HepG2 (cell line): ENCODE results near the gene PARM1. TPM values are rescaled to one million over a fixed set of nuclear protein-coding genes. Genes with fewer than 3 reads are reported as not detected.

Source experiments
- ATAC-seq: fragments of 200-7000 bp; cut with Tn5 transposase; 3 replicates; pipeline ENCODE4 v1.9.1; 2020; ENCODE audit warnings: mild to moderate bottlenecking, moderate library complexity
- BruUV-seq: library from RNA; stranded (reverse); fragments of 400-500 nt; replicated peaks from 2 replicates; lab custom pipeline; 2021; lab: Mats Ljungman, UMichigan
- CTCF ChIA-PET: fragments of 300-600 bp; formaldehyde crosslinking; extraction: SDS; loops from one replicate; lab custom pipeline; 2021; ENCODE audit warnings: low total read pairs, inconsistent platforms, low intra/inter-chr PET ratio; lab: Yijun Ruan, JAX
- POLR2A ChIA-PET: fragments of 350-600 bp; sonication (Branson Sonifier 250); formaldehyde crosslinking; loops from one replicate; lab custom pipeline; 2020; ENCODE audit warnings: antibody characterized with exemption, inconsistent platforms; lab: Yijun Ruan, JAX
- DNase-seq: peaks from one replicate; pipeline ENCODE4 v3.0.0-alpha.2; 2015; ENCODE audit warnings: low spot score
- FAIRE-seq: peaks from 3 replicates; lab custom pipeline; 2011; peaks lifted over from hg19 to GRCh38; lab: Jason Lieb, UNC
- H2AFZ ChIP-seq: one replicate; pipeline ENCODE4 v1.6.1; 2011; ENCODE audit warnings: low read length, inconsistent platforms
- H3K27ac ChIP-seq: fragments of 300-600 bp; 3 replicates; pipeline ENCODE4 v1.8.0; 2011; ENCODE audit warnings: mixed run types, mild to moderate bottlenecking, mixed read lengths, low read length, inconsistent platforms; ENCODE audit not compliant: insufficient read depth; ENCODE audit errors: extremely low read length
- H3K27me3 ChIP-seq, 2 experiments: fragments of 200-600 bp in 1 of 2; 2 replicates in 1 of 2; 3 replicates in 1 of 2; pipeline versions ENCODE4 v1.6.0 to v1.8.0; 2011; ENCODE audit warnings: low read length in 2 of 2, mild to moderate bottlenecking in 2 of 2, moderate library complexity in 2 of 2, inconsistent platforms in 1 of 2; ENCODE audit not compliant: insufficient read depth in 2 of 2, control insufficient read depth in 1 of 2
- H3K36me3 ChIP-seq, 2 experiments: fragments of 200-600 bp in 1 of 2; replicated peaks in 1 of 2; 2 replicates in 1 of 2; 3 replicates in 1 of 2; pipeline versions ENCODE4 v1.5.1 to v1.8.0; 2011; ENCODE audit warnings: low read length in 2 of 2, inconsistent platforms in 1 of 2; ENCODE audit not compliant: insufficient read depth in 2 of 2, control insufficient read depth in 1 of 2
- H3K4me1 ChIP-seq: 2 replicates; pipeline ENCODE4 v1.5.1; 2012; ENCODE audit warnings: low read length, inconsistent platforms; ENCODE audit not compliant: insufficient read depth
- H3K4me2 ChIP-seq: 2 replicates; pipeline ENCODE4 v1.6.0; 2011; ENCODE audit warnings: low read depth, low read length, inconsistent platforms
- H3K4me3 ChIP-seq, 3 experiments: fragments of 200-600 bp in 1 of 3; sonication (generic), shearing (Covaris generic) in 1 of 3; replicated peaks in 1 of 3; 2 replicates each; pipeline ENCODE4 v1.5.1; 2011 to 2016; ENCODE audit warnings: low read length in 3 of 3, inconsistent platforms in 2 of 3, low read depth in 2 of 3, mild to moderate bottlenecking in 2 of 3, control low read depth in 1 of 3, mixed read lengths in 1 of 3; ENCODE audit not compliant: insufficient read depth in 1 of 3
- H3K79me2 ChIP-seq: one replicate; pipeline ENCODE4 v1.6.1; 2011; ENCODE audit warnings: low read length, inconsistent platforms; ENCODE audit not compliant: insufficient read depth
- H3K9ac ChIP-seq: 2 replicates; pipeline ENCODE4 v1.6.0; 2011; ENCODE audit warnings: mild to moderate bottlenecking, low read depth, low read length, inconsistent platforms; ENCODE audit not compliant: insufficient read depth
- H3K9me3 ChIP-seq: 2 replicates; pipeline ENCODE4 v1.5.1; 2012; ENCODE audit warnings: mild to moderate bottlenecking, low read length
- H4K20me1 ChIP-seq: 2 replicates; pipeline ENCODE4 v1.6.0; 2011; ENCODE audit warnings: inconsistent platforms, mild to moderate bottlenecking, low read length, moderate library complexity; ENCODE audit not compliant: insufficient read depth
- ASH2L ChIP-seq: fragments of 300-600, 200-600 bp; sonication (generic); IDR thresholded peaks from 2 replicates; pipeline ENCODE4 v1.7.0; 2017; ENCODE audit warnings: low read depth, mild to moderate bottlenecking, moderate library complexity, mixed read lengths, low read length; ENCODE audit not compliant: insufficient read length
- GPN1 ChIP-seq: sonication (generic); formaldehyde crosslinking; IDR thresholded peaks from 2 replicates; pipeline ENCODE4 v1.5.1; 2020; ENCODE audit warnings: missing genetic modification reagents, borderline replicate concordance
- HINFP ChIP-seq: sonication (generic); formaldehyde crosslinking; IDR thresholded peaks from 2 replicates; pipeline ENCODE4 v1.4.0; 2020; ENCODE audit warnings: low read depth, mild to moderate bottlenecking, missing genetic modification reagents
- PLRG1 ChIP-seq: fragments of 450-650 bp; conservative IDR thresholded peaks from 2 replicates; pipeline ENCODE4 v1.6.1; 2016
- ZNF713 ChIP-seq: sonication (generic); formaldehyde crosslinking; IDR thresholded peaks from 2 replicates; pipeline ENCODE4 v1.4.0; 2020; ENCODE audit warnings: mild to moderate bottlenecking, missing genetic modification reagents
- WGBS: methylation state at CpG from one replicate; pipeline ENCODE4 v1.1.6; 2017; ENCODE audit warnings: low lambda C conversion rate; 5-methylcytosine and 5-hydroxymethylcytosine counted together
- in situ Hi-C: cut with HindIII; loops from 2 replicates; pipeline ENCODE4 v1.10.0; 2017; ENCODE audit warnings: low pct_unique_long_range_greater_than_20kb; ENCODE audit not compliant: extremely low pct_ligation_motif_present
- intact Hi-C: fragments of 100-400 bp; cut with micrococcal nuclease; formaldehyde crosslinking; loops from one replicate; pipeline ENCODE4 v1.10.0; 2022; ENCODE audit not compliant: unreplicated experiment
- polyA plus RNA-seq, 8 experiments: library from polyadenylated mRNA; depleted of rRNA in 3 of 8; stranded (reverse) in 7 of 8; unstranded in 1 of 8; fragments of >200 nt; fragmentation: Illumina TruSeq in 4 of 8; extraction: Trizol in 4 of 8; gene quantifications; 2 replicates each; pipeline versions ENCODE4 v1.2.1 to v1.2.3, GENCODE V29; 2011 to 2016; ENCODE audit warnings: low read depth in 4 of 8, missing spikeins in 1 of 8, mixed read lengths in 1 of 8; ENCODE audit not compliant: insufficient read depth in 1 of 8
- total RNA-seq, 5 experiments: library from RNA; depleted of rRNA; stranded (reverse); fragments of >200 nt; fragmentation: Illumina TruSeq; extraction: Trizol; gene quantifications; 2 replicates each; pipeline ENCODE4 v1.2.3, GENCODE V29; 2016; ENCODE audit warnings: low read depth in 1 of 5
- TF ChIP-seq, protein P1 (sequence below): IDR thresholded peaks from 2 replicates; pipeline ENCODE4 v1.6.1; 2016
- TF ChIP-seq, protein P2 (sequence below): sonication (generic); formaldehyde crosslinking; IDR thresholded peaks from 2 replicates; pipeline ENCODE4 v1.4.0; 2020; ENCODE audit warnings: missing genetic modification reagents, borderline replicate concordance

Gene PARM1
- total and polyA plus RNA-seq, 2 of the 13 experiments (the other 11 are each of a cell fraction or from before 2014, with no cell fraction given), result not detected

DNA sequence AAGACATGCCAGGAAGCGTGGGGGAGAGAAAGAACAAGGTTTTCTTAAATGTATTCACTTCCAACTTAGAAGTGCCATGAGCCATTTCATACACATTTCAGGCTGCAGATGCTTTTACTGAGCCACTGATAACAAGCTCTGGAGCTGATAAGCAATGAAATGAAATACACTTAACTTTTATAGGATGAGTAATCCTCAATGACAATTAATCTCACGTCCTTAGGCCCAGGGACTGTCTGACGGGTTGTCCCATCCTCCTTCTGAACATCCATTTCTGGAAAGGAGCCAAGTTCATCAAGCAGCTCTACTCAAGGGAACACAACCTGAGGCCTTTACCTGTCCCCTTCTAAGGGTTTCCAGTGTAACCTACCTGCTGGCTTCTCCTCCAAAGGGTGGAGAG is 121.2 kb downstream of the PARM1 start (continued):
- TF ChIP-seq, protein P1, sequence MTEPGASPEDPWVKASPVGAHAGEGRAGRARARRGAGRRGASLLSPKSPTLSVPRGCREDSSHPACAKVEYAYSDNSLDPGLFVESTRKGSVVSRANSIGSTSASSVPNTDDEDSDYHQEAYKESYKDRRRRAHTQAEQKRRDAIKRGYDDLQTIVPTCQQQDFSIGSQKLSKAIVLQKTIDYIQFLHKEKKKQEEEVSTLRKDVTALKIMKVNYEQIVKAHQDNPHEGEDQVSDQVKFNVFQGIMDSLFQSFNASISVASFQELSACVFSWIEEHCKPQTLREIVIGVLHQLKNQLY, result no peak

DNA sequence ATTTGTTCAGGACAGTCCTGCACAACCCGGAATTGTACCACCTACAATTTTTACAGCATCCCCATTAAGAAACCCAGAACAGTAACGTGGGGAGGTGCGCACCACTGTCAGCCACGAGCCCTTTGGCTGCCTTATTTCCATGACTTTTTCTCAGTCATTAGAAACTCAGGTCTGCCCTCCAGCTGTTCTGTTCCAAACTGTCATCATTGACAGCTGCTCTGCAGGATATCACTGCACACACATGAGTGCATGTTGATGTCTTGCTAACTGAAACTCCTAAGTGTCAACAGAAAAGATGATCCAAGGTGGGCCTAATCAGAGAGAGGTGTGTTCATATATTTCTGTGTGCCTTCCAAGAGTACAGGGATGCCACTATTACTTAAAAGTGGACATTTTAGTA is 123.4 kb downstream of the PARM1 start:
- H3K36me3 ChIP-seq, result no peaks in the 10 kb centered on the region
- no peak for DNase-seq

More for the DNA sequence above, 123.4 kb downstream of the PARM1 start:
- in situ Hi-C loops (no loop called here), intact Hi-C loops (no loop called here)
- Histone ChIP-seq H3K4me3 (no peak overlapping the region), H2AFZ (no peak overlapping the region), H3K9me3 (no peaks in the 10 kb centered on the region), H3K9ac (no peak overlapping the region), H3K4me2 (no peak overlapping the region), H3K27me3 (no peaks in the 10 kb centered on the region), H3K27ac (no peak overlapping the region), H3K4me1 (no peaks in the 10 kb centered on the region), H3K79me2 (no peaks in the 10 kb centered on the region), H4K20me1 (no peaks in the 10 kb centered on the region)
- 14% methylated on average over 4 of the region's 4 CpGs for WGBS
- no TSS peak for BruUV-seq
- ATAC-seq, result no peak
- ChIA-PET CTCF (no interaction called here), POLR2A (no interaction called here)
- no peak for TF ChIP-seq HINFP (CRISPR knock-in tag)
- no peak for TF ChIP-seq ZNF713 (CRISPR knock-in tag)
- TF ChIP-seq, protein P2, sequence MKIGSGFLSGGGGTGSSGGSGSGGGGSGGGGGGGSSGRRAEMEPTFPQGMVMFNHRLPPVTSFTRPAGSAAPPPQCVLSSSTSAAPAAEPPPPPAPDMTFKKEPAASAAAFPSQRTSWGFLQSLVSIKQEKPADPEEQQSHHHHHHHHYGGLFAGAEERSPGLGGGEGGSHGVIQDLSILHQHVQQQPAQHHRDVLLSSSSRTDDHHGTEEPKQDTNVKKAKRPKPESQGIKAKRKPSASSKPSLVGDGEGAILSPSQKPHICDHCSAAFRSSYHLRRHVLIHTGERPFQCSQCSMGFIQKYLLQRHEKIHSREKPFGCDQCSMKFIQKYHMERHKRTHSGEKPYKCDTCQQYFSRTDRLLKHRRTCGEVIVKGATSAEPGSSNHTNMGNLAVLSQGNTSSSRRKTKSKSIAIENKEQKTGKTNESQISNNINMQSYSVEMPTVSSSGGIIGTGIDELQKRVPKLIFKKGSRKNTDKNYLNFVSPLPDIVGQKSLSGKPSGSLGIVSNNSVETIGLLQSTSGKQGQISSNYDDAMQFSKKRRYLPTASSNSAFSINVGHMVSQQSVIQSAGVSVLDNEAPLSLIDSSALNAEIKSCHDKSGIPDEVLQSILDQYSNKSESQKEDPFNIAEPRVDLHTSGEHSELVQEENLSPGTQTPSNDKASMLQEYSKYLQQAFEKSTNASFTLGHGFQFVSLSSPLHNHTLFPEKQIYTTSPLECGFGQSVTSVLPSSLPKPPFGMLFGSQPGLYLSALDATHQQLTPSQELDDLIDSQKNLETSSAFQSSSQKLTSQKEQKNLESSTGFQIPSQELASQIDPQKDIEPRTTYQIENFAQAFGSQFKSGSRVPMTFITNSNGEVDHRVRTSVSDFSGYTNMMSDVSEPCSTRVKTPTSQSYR (CRISPR knock-in tag), result no peak
- no peak for TF ChIP-seq PLRG1
- TF ChIP-seq ASH2L, result no peak
- TF ChIP-seq GPN1 (CRISPR knock-in tag), result no peak
- FAIRE-seq, result no peak
